HFFc6 (cell line): ENCODE results near the gene ADAMTS9. TPM values are rescaled to one million over a fixed set of nuclear protein-coding genes. Genes with fewer than 3 reads are reported as not detected.

Experiments
- DNase-seq: peaks from one replicate; pipeline ENCODE4 v3.0.0-alpha.2; 2018
- H3K27ac Mint-ChIP-seq: 2 replicates; pipeline ENCODE4 v1.8.0; 2020; ENCODE audit warnings: mild to moderate bottlenecking, mixed read lengths
- H3K27me3 Mint-ChIP-seq: 2 replicates; pipeline ENCODE4 v1.8.0; 2021; ENCODE audit warnings: mild to moderate bottlenecking, moderate library complexity, mixed read lengths; ENCODE audit not compliant: insufficient read depth
- H3K36me3 Mint-ChIP-seq: 2 replicates; pipeline ENCODE4 v1.8.0; 2021; ENCODE audit warnings: low read depth, mixed read lengths
- H3K4me1 Mint-ChIP-seq: 2 replicates; pipeline ENCODE4 v1.8.0; 2020; ENCODE audit warnings: low read depth, mixed read lengths
- H3K4me3 Mint-ChIP-seq: 2 replicates; pipeline ENCODE4 v1.8.0; 2020; ENCODE audit warnings: mild to moderate bottlenecking, moderate library complexity, mixed read lengths
- H3K9me3 Mint-ChIP-seq: 2 replicates; pipeline ENCODE4 v1.8.0; 2020; ENCODE audit warnings: mild to moderate bottlenecking, mixed read lengths
- total RNA-seq, 6 experiments: library from RNA; stranded (reverse); fragmentation: NEBNext Ultra II Directional; extraction: Animal tissue kit (Norgen Biotek cat#: 25700); gene quantifications; 2 replicates in 1 of 6; 3 replicates in 5 of 6; pipeline ENCODE4 v1.2.3, GENCODE V29; 2021
- TF ChIP-seq, protein P1 (sequence below): fragments of 200-600 bp; sonication (generic); IDR thresholded peaks from 2 replicates; pipeline ENCODE4 v1.5.0; 2021; ENCODE audit warnings: antibody characterized with exemption, mild to moderate bottlenecking

The ADAMTS9 gene
- total RNA-seq, 6 experiments from 2014 or later, result 0.07 to 0.14 (median 0.12) TPM; not detected in 1

DNA sequence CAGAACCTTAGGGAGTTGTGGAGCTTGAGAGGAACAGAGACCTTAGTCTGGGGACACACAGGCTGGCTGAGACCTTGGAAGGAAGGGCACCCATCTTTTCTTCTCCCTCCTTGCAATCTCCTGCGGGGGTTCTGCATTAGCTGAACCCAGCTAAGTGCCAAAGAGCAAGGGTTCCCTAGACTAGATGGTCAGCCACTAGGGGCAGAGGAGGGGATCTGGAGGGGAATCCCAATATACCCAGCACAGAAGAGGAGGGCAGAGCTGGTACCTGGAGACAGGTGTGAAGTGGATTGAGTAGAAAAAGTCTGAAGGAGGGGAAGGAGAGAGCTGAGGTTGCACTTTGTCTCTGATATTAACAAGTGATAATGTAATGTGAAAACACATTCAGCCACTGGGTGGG lies 212.8 kb downstream of the ADAMTS9 start:
- H3K27me3 Mint-ChIP-seq, result peaks cover 34% of the 10 kb centered on the region

DNA sequence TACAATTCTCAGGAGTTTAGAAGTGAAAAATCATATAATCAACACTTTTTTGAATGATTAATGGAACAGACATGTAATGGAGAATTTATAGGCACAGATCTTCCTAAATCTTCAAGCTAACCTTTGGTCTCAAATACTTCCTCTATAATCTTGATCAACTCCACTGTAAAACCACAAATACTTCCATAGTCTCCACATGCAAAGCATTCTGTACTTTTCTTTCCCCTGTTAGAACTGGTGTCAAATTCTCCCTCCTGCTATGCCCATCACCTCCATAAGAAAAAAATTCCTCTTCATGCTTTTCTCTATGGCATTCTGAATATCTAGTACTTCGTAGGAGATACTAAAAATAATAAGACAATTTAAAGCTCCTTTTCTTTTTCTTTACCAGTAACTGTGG lies 214.3 kb downstream of the ADAMTS9 start:
- TF ChIP-seq, protein P1, sequence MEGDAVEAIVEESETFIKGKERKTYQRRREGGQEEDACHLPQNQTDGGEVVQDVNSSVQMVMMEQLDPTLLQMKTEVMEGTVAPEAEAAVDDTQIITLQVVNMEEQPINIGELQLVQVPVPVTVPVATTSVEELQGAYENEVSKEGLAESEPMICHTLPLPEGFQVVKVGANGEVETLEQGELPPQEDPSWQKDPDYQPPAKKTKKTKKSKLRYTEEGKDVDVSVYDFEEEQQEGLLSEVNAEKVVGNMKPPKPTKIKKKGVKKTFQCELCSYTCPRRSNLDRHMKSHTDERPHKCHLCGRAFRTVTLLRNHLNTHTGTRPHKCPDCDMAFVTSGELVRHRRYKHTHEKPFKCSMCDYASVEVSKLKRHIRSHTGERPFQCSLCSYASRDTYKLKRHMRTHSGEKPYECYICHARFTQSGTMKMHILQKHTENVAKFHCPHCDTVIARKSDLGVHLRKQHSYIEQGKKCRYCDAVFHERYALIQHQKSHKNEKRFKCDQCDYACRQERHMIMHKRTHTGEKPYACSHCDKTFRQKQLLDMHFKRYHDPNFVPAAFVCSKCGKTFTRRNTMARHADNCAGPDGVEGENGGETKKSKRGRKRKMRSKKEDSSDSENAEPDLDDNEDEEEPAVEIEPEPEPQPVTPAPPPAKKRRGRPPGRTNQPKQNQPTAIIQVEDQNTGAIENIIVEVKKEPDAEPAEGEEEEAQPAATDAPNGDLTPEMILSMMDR, result no peak

More for the DNA sequence above, 212.8 kb downstream of the ADAMTS9 start:
- H3K4me1 Mint-ChIP-seq, result peaks cover 7% of the 10 kb centered on the region; the same call in 1 of the 2 replicates
- H3K4me3 Mint-ChIP-seq, result no peak overlapping the region
- DNase-seq, result no peak
- TF ChIP-seq, protein P1, result peak; percentile 23; the same call in 1 of the 2 replicates
- no peak overlapping the region for H3K27ac Mint-ChIP-seq
- H3K9me3 Mint-ChIP-seq, result 0 out of 2 replicates have a peak, but pooled peaks cover under 1% of the 10 kb centered on the region
- no peaks in the 10 kb centered on the region for H3K36me3 Mint-ChIP-seq

DNA sequence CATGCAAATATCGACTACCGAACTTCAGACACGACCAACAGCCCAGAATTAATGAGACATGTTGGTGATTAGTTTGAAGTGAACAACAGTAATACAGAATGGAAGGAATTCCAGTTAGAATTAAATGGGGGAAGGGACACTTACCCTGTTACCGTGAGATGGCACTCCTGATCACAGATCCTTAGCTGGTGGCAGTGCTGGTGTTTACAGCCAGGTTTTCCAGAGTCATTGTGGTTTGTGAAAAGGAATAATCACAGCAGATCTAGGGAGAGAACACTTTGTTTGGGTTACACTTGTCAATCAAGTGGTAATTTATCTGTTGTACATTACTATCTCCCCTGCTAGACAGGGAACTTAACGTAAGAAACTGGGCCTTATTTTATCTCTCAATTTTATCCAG lies 217.4 kb downstream of the ADAMTS9 start:
- H3K27ac Mint-ChIP-seq, result no peak overlapping the region
- peaks cover 14% of the 10 kb centered on the region for H3K27me3 Mint-ChIP-seq
- no peak overlapping the region for H3K4me3 Mint-ChIP-seq
- TF ChIP-seq, protein P1, result no peak
- no peaks in the 10 kb centered on the region for H3K36me3 Mint-ChIP-seq
- peaks cover 7% of the 10 kb centered on the region; the same call in 1 of the 2 replicates for H3K4me1 Mint-ChIP-seq
- no peak for DNase-seq
- no peaks in the 10 kb centered on the region for H3K9me3 Mint-ChIP-seq

More for the DNA sequence above, 214.3 kb downstream of the ADAMTS9 start:
- H3K36me3 Mint-ChIP-seq, result no peaks in the 10 kb centered on the region
- DNase-seq, result no peak
- H3K27me3 Mint-ChIP-seq, result peaks cover 32% of the 10 kb centered on the region
- H3K4me1 Mint-ChIP-seq, result peaks cover 7% of the 10 kb centered on the region; the same call in 1 of the 2 replicates
- H3K9me3 Mint-ChIP-seq, result no peaks in the 10 kb centered on the region
- no peak overlapping the region for H3K27ac Mint-ChIP-seq
- H3K4me3 Mint-ChIP-seq, result no peak overlapping the region

DNA sequence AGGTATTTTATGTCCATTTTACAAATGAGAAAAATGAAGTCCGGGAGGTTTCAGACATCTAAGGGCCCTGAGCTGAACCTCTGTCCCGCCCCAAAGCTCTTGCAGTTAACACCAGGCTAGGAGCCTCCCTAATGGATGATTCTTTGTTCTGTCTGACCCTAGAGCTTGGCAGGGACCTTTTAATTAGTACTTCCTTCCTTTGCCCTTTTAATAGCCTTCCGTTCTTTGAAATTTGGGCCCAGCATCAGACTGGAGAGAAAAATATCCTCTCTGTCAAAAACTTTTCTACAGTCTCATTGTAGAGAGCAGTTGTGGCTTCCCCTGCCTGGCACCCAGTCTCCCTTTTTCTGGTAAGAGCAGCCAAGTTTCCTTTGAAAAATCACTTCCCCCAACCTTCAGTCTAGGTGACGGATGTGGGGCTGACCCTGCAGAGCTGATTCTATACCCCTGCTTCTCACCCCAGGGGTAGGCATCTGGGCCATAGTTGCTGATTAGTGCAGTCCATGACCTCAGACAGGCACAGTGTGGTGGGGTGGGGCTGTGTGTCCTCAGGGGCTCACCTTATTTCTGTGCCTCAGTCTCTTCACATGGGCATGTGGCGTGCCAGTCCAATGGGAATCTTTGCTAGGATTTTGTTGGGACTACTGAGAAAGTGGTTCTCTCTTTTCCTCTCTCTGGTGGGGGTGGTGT lies 220.4 kb downstream of the ADAMTS9 start:
- no peak overlapping the region for H3K4me3 Mint-ChIP-seq
- no peaks in the 10 kb centered on the region for H3K9me3 Mint-ChIP-seq
- H3K27me3 Mint-ChIP-seq, result peaks cover 5% of the 10 kb centered on the region
- no peak for DNase-seq
- H3K4me1 Mint-ChIP-seq, result peaks cover 13% of the 10 kb centered on the region
- no peak overlapping the region for H3K27ac Mint-ChIP-seq
- H3K36me3 Mint-ChIP-seq, result no peaks in the 10 kb centered on the region
- TF ChIP-seq, protein P1, result no peak
